ENCODE data around the gene COL5A1.

Gene COL5A1

DNA sequence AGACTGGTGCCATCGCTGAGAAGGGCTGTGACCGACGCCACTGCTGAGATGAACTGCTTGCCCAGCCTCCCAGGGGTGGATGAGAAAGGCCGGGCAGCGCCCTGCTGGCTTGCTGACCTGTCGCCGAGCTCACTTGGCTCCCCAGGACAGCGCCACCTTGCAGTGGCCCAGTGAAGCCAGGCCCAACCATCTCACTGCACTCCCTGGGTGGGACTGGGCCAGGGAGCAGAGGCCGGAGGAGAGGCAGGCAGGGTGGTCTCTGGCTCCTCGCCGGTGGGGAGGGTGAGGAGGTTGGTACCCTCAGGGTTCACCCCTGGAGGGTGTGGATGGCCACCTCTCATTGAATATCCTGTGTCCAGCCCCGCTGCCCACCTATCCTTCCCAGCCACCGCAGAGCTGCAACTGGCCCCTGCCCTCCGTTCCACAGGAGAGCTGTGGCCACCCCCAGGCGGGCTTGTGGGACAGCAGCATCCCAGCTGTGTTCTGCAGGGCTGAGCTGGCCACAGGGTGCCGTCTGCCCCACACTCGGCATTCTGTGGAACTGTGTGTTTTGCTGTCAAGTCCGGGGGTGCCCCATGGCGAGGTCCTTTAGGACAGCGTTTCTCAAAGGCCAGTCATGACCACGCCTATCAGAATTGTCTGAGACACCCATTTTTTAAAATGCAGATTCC is 198.0 kb downstream of the COL5A1 start:
- Histone ChIP-seq H3K4me1 (no peaks in the 10 kb centered on the region), H3K36me3 (replicated peaks) (no peaks in the 10 kb centered on the region), H3K27me3 (ENCODE audit: low read depth) (no peaks in the 10 kb centered on the region), H3K4me3 (no peak overlapping the region), H3K9me3 (no peaks in the 10 kb centered on the region; the same call in 1 of the 2 replicates)
- in situ Hi-C loops (cut with MboI; ENCODE audit: low sequenced_read_pairs) = no loop called here
- DNase-seq (ENCODE audit: low spot score in 2 of 2) = no peak

DNA sequence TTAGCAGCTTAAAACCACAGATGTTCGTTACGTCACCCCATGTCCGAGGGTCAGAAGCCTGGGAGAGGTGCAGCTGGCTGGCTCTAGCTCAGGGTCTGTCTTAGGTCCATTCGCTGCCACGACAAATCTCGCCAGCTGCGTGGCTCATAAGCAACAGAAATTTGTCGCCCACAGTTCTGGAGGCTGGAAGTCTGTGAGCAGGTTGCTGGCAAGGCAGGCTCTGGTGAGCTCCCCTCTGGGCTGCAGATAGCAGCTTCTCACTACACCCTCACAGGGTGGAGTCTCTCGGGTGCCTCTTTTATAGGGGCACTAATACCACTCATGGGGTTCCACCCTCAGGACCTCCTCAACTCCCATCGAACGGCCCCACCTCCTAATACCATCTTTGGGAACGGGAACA is 198.9 kb downstream of the COL5A1 start:
- Histone ChIP-seq H3K4me1 (no peaks in the 10 kb centered on the region), H3K9me3 (no peaks in the 10 kb centered on the region; the same call in 1 of the 2 replicates), H3K36me3 (replicated peaks) (no peaks in the 10 kb centered on the region), H3K27me3 (ENCODE audit: low read depth) (no peaks in the 10 kb centered on the region), H3K4me3 (no peak overlapping the region)
- in situ Hi-C loops (cut with MboI; ENCODE audit: low sequenced_read_pairs) = no loop called here
- no peak for DNase-seq (ENCODE audit: low spot score in 2 of 2)

DNA sequence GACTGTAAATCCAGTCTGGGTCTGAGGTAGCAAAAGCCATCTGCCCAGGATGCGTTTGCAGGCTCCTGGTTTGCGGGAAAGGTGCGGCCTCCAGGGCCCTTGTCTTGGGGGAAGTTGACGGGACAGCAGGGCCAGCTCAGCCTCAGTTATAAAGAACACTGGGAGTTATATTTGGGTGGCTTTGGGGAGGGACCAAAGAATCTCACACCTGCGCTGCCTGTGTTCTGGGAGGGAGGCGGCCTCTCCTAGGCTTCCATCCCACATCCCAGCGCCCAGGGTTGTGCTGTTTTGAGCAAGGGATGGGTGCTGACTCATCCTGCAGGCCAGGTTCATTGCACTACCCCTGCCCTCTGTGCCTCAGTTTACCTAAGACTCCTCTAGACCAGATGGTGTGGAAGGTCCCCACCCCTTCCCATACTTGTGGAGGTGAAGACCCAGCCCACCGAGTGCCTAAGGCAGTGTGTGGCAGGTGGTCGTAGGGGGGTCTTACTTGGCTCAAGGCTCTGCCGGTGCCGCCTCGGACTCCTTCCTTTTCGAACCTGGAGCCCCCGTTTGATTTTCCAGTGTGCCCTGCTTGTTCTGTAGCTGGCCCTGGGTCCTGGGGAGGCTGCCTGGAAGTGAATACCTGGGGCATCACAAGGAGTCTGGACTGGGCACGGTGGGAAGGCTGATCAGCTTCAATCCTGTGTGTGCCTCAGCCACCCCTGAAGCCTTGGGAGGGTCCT is 199.7 kb downstream of the COL5A1 start:
- H3K36me3 ChIP-seq (replicated peaks) = no peaks in the 10 kb centered on the region
- H3K4me3 ChIP-seq = no peak overlapping the region
- in situ Hi-C loops (cut with MboI; ENCODE audit: low sequenced_read_pairs) = no loop called here
- H3K9me3 ChIP-seq = no peaks in the 10 kb centered on the region; the same call in 1 of the 2 replicates
- H3K4me1 ChIP-seq = no peaks in the 10 kb centered on the region
- no peaks in the 10 kb centered on the region for H3K27me3 ChIP-seq (ENCODE audit: low read depth)
- DNase-seq (ENCODE audit: low spot score in 2 of 2) = no peak

DNA sequence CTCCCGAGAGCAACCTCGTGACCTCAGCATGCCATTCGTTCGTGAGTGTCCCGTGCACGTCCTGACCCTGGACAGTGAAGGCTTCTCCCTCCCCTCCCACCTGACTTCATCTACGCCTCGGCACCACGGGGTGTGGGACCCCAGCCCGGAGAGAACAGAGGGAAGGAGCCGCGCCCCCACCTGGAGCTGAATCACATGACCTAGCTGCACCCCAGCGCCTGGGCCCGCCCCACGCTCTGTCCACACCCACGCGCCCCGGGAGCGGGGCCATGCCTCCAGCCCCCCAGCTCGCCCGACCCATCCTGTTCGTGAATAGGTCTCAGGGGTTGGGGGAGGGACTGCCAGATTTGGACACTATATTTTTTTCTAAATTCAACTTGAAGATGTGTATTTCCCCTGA is 200.7 kb downstream of the COL5A1 start:
- H3K4me3 ChIP-seq = no peak overlapping the region
- H3K9me3 ChIP-seq = no peaks in the 10 kb centered on the region; the same call in 1 of the 2 replicates
- no peak for DNase-seq (ENCODE audit: low spot score in 2 of 2)
- no peaks in the 10 kb centered on the region for H3K4me1 ChIP-seq
- in situ Hi-C loops (cut with MboI; ENCODE audit: low sequenced_read_pairs) = no loop called here
- no peaks in the 10 kb centered on the region for H3K27me3 ChIP-seq (ENCODE audit: low read depth)
- H3K36me3 ChIP-seq (replicated peaks) = no peaks in the 10 kb centered on the region

DNA sequence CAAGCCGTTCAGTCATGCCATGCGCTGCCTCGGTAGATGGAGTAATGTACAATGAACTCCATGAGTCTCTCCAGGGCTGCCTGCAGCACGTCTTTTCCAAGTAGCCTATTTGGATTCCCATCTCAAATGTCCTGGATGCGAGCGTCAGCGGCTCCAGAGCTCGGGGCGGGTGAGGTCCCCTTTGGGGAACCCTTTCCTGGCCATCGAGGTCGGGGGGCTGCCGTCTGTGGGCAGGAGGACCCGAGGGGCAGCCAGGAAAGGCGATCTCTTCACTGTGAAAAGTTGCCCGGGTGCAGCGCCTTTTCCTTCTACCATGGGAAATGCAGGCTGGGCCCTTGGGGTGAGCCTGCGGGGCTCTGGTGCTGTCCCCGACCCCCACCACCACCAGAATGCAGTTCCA is 202.1 kb downstream of the COL5A1 start:
- no peaks in the 10 kb centered on the region for H3K9me3 ChIP-seq
- no peak overlapping the region for H3K4me3 ChIP-seq
- no peaks in the 10 kb centered on the region for H3K27me3 ChIP-seq (ENCODE audit: low read depth)
- H3K4me1 ChIP-seq = no peaks in the 10 kb centered on the region
- no peaks in the 10 kb centered on the region for H3K36me3 ChIP-seq (replicated peaks)
- no peak for DNase-seq (ENCODE audit: low spot score in 2 of 2)
- in situ Hi-C loops (cut with MboI; ENCODE audit: low sequenced_read_pairs) = no loop called here

DNA sequence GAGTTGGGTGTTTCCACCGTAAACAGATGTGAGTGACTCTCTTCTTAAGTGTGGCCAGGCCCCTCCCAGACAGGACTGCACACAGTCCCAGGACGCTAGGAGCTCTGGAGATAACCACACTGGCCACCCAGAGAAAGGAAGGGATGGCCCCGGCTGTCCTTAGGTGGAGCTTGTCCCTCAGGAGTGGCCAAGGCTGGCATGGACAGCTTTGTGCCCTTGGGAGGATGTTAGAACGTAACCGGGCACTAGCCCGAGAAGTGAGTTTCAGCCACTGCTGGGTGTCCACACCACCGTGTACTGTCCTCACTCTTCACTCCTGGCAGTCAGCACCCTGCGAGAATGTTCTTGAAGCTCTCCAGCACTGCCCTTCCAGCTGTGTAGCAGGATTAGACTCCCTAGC is 203.2 kb downstream of the COL5A1 start:
- in situ Hi-C loops (cut with MboI; ENCODE audit: low sequenced_read_pairs) = no loop called here

DNA sequence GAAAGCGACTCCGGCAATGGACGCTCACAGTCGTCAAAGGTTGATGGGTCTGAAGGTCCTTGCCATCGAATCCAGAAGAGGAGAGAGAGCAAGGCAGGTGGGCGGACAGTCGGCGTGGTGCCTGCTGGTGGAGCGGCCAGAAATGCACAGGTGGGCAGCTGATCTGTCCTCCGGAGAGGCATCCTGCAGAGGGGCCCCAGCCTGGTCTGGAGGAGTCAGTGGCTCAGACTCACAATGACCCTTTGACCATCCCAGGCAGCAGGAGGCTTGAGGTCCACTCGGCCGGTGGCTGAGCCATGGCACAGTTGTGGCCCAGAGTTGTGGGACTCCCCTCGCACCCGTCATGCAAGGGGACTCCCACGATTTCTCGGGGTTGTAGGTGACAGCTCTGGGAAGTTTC is 204.6 kb downstream of the COL5A1 start:
- no peak for DNase-seq (ENCODE audit: low spot score in 2 of 2)
- Histone ChIP-seq H3K4me3 (no peak overlapping the region), H3K4me1 (no peaks in the 10 kb centered on the region), H3K36me3 (replicated peaks) (no peaks in the 10 kb centered on the region), H3K9me3 (no peaks in the 10 kb centered on the region), H3K27me3 (ENCODE audit: low read depth) (no peaks in the 10 kb centered on the region)
- in situ Hi-C loops (cut with MboI; ENCODE audit: low sequenced_read_pairs) = no loop called here

More for the DNA sequence above, 203.2 kb downstream of the COL5A1 start:
- Histone ChIP-seq H3K4me1 (no peaks in the 10 kb centered on the region), H3K27me3 (ENCODE audit: low read depth) (no peaks in the 10 kb centered on the region), H3K4me3 (no peak overlapping the region), H3K36me3 (replicated peaks) (no peaks in the 10 kb centered on the region), H3K9me3 (no peaks in the 10 kb centered on the region)
- DNase-seq (ENCODE audit: low spot score in 2 of 2) = no peak

DNA sequence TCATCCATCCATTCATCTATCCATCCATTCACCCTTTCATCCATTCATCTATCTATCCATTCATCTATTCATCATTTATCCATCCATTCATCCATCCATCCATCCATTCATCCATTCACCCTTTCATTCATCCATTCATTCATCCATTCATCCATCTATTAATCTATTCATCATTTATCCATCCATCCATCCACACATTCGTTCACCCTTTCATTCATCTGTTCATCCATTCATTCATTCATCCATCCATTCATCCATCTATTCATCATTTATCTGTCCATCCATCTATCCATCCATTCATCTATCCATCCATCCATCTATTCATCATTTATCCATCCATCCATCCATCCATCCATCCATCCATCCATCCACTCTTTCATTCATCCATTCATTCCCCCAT is 205.1 kb downstream of the COL5A1 start:
- Histone ChIP-seq H3K9me3 (no peaks in the 10 kb centered on the region), H3K36me3 (replicated peaks) (no peaks in the 10 kb centered on the region), H3K4me1 (no peaks in the 10 kb centered on the region), H3K27me3 (ENCODE audit: low read depth) (no peaks in the 10 kb centered on the region), H3K4me3 (no peak overlapping the region)
- in situ Hi-C loops (cut with MboI; ENCODE audit: low sequenced_read_pairs) = no loop called here
- DNase-seq (ENCODE audit: low spot score in 2 of 2) = no peak

DNA sequence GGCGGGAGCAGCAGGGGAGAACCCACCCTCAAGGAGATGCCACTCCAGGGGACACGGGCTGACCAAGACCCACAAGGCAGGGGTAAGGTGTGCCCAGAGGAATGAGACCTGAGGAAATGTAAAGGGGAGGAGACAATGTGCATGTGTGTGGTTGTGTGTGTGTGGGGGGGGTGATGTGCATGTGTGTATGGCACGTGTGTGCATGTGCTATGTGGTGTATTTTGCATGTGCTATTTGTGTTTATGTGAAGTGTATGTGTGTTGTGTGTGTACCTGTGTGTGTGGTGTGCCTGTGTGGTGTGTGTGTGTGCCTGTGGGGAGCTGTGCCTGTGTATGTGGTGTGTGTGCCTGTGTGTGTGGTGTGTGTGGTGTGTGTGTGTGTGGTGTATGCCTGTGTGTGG is 205.5 kb downstream of the COL5A1 start:
- Histone ChIP-seq H3K27me3 (ENCODE audit: low read depth) (no peaks in the 10 kb centered on the region), H3K9me3 (no peaks in the 10 kb centered on the region), H3K4me1 (no peaks in the 10 kb centered on the region), H3K36me3 (replicated peaks) (no peaks in the 10 kb centered on the region), H3K4me3 (no peak overlapping the region)
- in situ Hi-C loops (cut with MboI; ENCODE audit: low sequenced_read_pairs) = no loop called here
- DNase-seq (ENCODE audit: low spot score in 2 of 2) = no peak

DNA sequence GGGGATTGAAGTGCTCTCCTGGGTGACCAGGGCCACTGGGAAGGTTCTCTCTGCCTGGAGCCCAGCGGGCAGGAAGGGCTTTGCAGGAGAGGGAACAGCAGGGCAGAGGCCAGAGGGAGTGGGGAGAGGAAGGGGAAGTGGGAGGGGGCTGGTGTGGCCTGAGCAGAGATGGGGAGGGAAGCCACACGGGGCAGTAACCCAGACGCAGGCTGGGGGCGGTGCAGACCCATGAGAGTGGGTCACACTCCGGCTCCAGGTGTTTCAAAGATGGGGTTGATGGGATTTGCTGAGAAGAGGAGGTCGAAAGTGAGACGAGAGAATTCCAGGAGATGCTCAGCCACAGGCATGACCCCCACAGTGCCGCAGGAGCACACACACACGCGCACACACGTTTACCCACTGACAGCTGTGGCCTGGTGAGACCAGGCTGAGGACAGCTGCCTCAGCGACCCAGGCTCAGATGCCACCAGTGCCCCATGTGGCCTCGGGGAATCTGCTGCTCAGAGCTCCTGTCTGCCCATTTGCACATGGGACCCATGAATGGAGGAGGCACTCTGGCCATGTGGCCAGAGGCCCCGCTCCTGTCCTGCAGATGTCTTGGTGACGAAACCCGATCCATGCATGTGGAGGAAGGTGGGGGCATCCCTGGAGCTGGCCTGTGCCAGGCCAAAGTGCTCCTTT is 206.3 kb downstream of the COL5A1 start:
- no peak for DNase-seq (ENCODE audit: low spot score in 2 of 2)
- no peaks in the 10 kb centered on the region for H3K27me3 ChIP-seq (ENCODE audit: low read depth)
- in situ Hi-C loops (cut with MboI; ENCODE audit: low sequenced_read_pairs) = no loop called here

DNA sequence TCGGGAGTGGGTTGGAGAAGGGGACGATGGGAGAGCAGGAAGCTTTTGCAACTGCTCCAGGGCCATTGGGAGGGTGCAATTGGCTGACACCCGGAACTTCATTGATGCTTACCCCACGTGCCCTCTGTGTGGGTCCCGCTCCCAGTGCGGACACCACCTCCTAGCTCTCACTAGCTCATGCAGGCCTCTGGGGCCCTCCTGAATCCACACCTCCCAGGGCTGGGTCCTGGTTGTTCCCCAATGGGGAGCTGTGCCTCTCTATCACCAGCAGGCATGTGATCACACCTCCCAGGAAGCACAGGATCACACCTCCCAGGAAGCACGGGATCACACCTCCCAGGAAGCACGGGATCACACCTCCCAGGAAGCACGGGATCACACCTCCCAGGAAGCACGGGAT is 206.9 kb downstream of the COL5A1 start:
- no peaks in the 10 kb centered on the region for H3K9me3 ChIP-seq
- H3K4me3 ChIP-seq = no peak overlapping the region
- no peaks in the 10 kb centered on the region for H3K4me1 ChIP-seq
- no peak for DNase-seq (ENCODE audit: low spot score in 2 of 2)
- in situ Hi-C loops (cut with MboI; ENCODE audit: low sequenced_read_pairs) = no loop called here
- no peaks in the 10 kb centered on the region for H3K36me3 ChIP-seq (replicated peaks)
- H3K27me3 ChIP-seq (ENCODE audit: low read depth) = no peaks in the 10 kb centered on the region

More for the DNA sequence above, 206.3 kb downstream of the COL5A1 start:
- no peaks in the 10 kb centered on the region for H3K36me3 ChIP-seq (replicated peaks)
- H3K9me3 ChIP-seq = no peaks in the 10 kb centered on the region
- no peaks in the 10 kb centered on the region for H3K4me1 ChIP-seq
- no peak overlapping the region for H3K4me3 ChIP-seq

DNA sequence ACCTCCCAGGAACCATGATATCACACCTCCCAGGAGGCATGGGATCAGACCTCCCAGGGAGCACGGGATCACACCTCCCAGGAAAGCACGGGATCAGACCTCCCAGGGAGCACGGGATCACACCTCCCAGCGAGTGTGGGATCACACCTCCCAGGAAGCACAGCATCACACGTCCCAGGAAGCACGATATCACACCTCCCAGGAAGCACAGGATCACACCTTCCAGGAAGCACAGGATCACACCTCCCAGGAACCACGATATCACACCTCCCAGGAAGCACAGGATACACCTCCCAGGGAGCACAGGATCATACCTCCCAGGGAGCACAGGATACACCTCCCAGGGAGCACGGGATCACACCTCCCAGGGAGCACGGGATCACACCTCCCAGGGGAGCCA is 209.0 kb downstream of the COL5A1 start:
- no peaks in the 10 kb centered on the region for H3K36me3 ChIP-seq (replicated peaks)
- no peaks in the 10 kb centered on the region for H3K27me3 ChIP-seq (ENCODE audit: low read depth)
- no peak overlapping the region for H3K4me3 ChIP-seq
- no peaks in the 10 kb centered on the region for H3K9me3 ChIP-seq
- no peaks in the 10 kb centered on the region for H3K4me1 ChIP-seq
- DNase-seq (ENCODE audit: low spot score in 2 of 2) = no peak
- in situ Hi-C loops (cut with MboI; ENCODE audit: low sequenced_read_pairs) = no loop called here

DNA sequence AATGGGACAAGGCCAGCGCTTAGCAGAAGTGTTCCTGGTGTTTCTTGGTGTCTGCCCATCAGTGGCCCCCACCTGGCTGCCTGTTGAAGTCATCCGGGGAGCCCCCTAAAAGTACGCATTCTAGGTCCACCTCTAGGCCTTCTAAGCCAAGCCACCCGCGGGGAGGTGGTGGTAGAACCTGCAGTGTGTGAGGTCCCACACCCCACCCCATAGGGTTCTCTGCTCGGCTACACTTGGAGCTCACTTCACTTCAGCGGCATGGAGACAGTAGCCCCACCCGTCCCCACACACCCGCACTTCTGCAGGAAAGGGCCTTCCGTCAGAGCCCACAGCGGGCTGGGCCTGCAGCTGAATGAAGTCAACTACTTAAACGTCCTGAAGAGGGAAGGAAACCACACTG is 209.4 kb downstream of the COL5A1 start:
- Histone ChIP-seq H3K27me3 (ENCODE audit: low read depth) (no peaks in the 10 kb centered on the region), H3K9me3 (no peaks in the 10 kb centered on the region), H3K4me3 (no peak overlapping the region), H3K36me3 (replicated peaks) (no peaks in the 10 kb centered on the region), H3K4me1 (no peaks in the 10 kb centered on the region)
- in situ Hi-C loops (cut with MboI; ENCODE audit: low sequenced_read_pairs) = no loop called here
- no peak for DNase-seq (ENCODE audit: low spot score in 2 of 2)

All from HAP-1 (cell line).